ENCODE results near the gene C17orf50. TPM values are rescaled to one million over a fixed set of nuclear protein-coding genes. Genes with fewer than 3 reads are reported as not detected.
A peak's percentile ranks its signal among the peaks of the same experiment; 100 is the strongest.

Gene C17orf50
- total and polyA plus RNA-seq, 7 donors, result 0.07 TPM; not detected in 6

DNA sequence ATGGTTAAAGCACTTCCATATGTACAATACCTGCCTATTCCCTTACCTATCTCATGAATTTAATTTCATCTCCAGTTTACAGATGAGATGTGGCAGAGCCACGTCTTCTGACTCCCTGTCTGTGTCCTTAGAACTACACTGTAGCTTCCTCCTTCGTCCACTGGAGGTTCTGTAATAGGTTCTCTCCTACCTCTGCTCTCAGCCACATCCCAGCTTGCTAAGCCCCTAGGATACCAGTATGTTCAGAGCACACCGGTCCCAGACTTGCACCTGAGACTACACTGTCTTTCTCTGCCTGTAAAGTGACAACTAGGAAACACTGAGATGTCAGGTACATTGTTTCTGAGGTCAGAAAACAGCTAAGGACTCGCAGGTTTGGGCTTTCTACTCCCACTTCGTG, 33.1 kb upstream of the C17orf50 start:
- no peak for TF ChIP-seq POLR2AphosphoS5 (IDR thresholded peaks at IDR 0.05)
- TF ChIP-seq, protein P1, sequence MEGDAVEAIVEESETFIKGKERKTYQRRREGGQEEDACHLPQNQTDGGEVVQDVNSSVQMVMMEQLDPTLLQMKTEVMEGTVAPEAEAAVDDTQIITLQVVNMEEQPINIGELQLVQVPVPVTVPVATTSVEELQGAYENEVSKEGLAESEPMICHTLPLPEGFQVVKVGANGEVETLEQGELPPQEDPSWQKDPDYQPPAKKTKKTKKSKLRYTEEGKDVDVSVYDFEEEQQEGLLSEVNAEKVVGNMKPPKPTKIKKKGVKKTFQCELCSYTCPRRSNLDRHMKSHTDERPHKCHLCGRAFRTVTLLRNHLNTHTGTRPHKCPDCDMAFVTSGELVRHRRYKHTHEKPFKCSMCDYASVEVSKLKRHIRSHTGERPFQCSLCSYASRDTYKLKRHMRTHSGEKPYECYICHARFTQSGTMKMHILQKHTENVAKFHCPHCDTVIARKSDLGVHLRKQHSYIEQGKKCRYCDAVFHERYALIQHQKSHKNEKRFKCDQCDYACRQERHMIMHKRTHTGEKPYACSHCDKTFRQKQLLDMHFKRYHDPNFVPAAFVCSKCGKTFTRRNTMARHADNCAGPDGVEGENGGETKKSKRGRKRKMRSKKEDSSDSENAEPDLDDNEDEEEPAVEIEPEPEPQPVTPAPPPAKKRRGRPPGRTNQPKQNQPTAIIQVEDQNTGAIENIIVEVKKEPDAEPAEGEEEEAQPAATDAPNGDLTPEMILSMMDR (IDR thresholded peaks at IDR 0.05), result no peak
- no peak for TF ChIP-seq POLR2A (IDR thresholded peaks at IDR 0.05)
- no peak for TF ChIP-seq EP300 (IDR thresholded peaks at IDR 0.05)
- intact Hi-C loops (cut with DNase I), result no loop called here
- H3K4me1 ChIP-seq, result peaks cover 0 to 42% (median 35%) of the 10 kb centered on the region in 4 donors
- H3K27me3 ChIP-seq, result no peaks in the 10 kb centered on the region
- H3K9me3 ChIP-seq, result no peaks in the 10 kb centered on the region
- WGBS, 2 donors, result 73 to 89% methylated on average over 5 of the region's 5 CpGs
- H3K36me3 ChIP-seq, result peaks cover 0 to 32% (median 16%) of the 10 kb centered on the region in 4 donors
- DNase-seq, result no peak
- peak overlapping the region in 1 of 4 donors; percentile 71 for H3K27ac ChIP-seq
- no peak overlapping the region for H3K4me3 ChIP-seq

- no peak overlapping the region for H3K4me3 ChIP-seq
- H3K27me3 ChIP-seq, result no peaks in the 10 kb centered on the region
- peaks cover 0 to 43% (median 36%) of the 10 kb centered on the region in 4 donors for H3K4me1 ChIP-seq
- DNase-seq, result no peak
- H3K27ac ChIP-seq, result no peak overlapping the region
- WGBS, 2 donors, result 94 to 96% methylated on average over 3 of the region's 3 CpGs
- H3K9me3 ChIP-seq, result no peaks in the 10 kb centered on the region
- intact Hi-C loops (cut with DNase I), result no loop called here
- H3K36me3 ChIP-seq, result peaks cover 0 to 24% (median 14%) of the 10 kb centered on the region in 4 donors
- TF ChIP-seq, protein P1 (IDR thresholded peaks at IDR 0.05), result no peak
- no peak for TF ChIP-seq POLR2AphosphoS5 (IDR thresholded peaks at IDR 0.05)
- no peak for TF ChIP-seq POLR2A (IDR thresholded peaks at IDR 0.05)
- no peak for TF ChIP-seq EP300 (IDR thresholded peaks at IDR 0.05)
Observed at GRCh38 chr17:35728551-35728950, 32.1 kb upstream of the C17orf50 start.

DNA sequence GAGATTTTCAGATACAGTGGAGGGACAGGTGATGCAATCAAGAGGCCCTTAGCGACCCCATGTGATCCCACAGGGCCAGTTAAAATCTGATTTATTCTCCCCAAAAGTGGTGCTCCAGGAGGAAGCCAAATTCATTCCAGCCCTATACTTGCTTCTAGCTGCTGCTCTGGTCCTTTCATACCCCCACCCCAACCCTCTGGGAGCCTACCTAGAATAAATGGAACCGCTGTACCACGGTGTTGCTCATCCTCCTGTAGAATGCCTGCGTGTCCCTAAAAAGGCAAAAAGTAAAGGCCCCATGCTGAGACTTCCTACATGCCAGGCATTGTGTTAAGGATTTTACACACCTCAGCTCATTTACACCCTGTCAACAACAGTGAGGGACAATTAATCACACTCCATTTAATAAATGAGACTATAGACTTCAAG, 31.3 kb upstream of the C17orf50 start:
- WGBS, 2 donors, result 91 to 92% methylated on average over 4 of the region's 4 CpGs
- Histone ChIP-seq H3K4me3 (no peak overlapping the region), H3K27me3 (no peaks in the 10 kb centered on the region), H3K36me3 (peaks cover 0 to 15% (median 6%) of the 10 kb centered on the region in 4 donors), H3K27ac (no peak overlapping the region), H3K9me3 (no peaks in the 10 kb centered on the region), H3K4me1 (peaks cover 0 to 43% (median 36%) of the 10 kb centered on the region in 4 donors)
- no peak for TF ChIP-seq EP300 (IDR thresholded peaks at IDR 0.05)
- no peak for TF ChIP-seq POLR2A (IDR thresholded peaks at IDR 0.05)
- TF ChIP-seq, protein P1 (IDR thresholded peaks at IDR 0.05), result no peak
- no peak for TF ChIP-seq POLR2AphosphoS5 (IDR thresholded peaks at IDR 0.05)
- DNase-seq, result no peak
- intact Hi-C loops (cut with DNase I), result no loop called here

- no peak for DNase-seq
- TF ChIP-seq EP300 (IDR thresholded peaks at IDR 0.05) (no peak), POLR2AphosphoS5 (IDR thresholded peaks at IDR 0.05) (no peak), POLR2A (IDR thresholded peaks at IDR 0.05) (no peak)
- TF ChIP-seq, protein P1 (IDR thresholded peaks at IDR 0.05), result no peak
- no peaks in the 10 kb centered on the region for H3K9me3 ChIP-seq
- intact Hi-C loops (cut with DNase I), result no loop called here
- no peaks in the 10 kb centered on the region for H3K27me3 ChIP-seq
- peaks cover 0 to 5% (median under 1%) of the 10 kb centered on the region in 4 donors for H3K36me3 ChIP-seq
- peaks cover 0 to 38% (median 34%) of the 10 kb centered on the region in 4 donors for H3K4me1 ChIP-seq
- 83 to 91% methylated on average over 10 of the region's 10 CpGs for WGBS, 2 donors
- no peak overlapping the region for H3K27ac ChIP-seq
- H3K4me3 ChIP-seq, result no peak overlapping the region
Observed at GRCh38 chr17:35730400-35731005, 30.2 kb upstream of the C17orf50 start.
